ENCODE data around the gene ZNF391.

Gene ZNF391

DNA sequence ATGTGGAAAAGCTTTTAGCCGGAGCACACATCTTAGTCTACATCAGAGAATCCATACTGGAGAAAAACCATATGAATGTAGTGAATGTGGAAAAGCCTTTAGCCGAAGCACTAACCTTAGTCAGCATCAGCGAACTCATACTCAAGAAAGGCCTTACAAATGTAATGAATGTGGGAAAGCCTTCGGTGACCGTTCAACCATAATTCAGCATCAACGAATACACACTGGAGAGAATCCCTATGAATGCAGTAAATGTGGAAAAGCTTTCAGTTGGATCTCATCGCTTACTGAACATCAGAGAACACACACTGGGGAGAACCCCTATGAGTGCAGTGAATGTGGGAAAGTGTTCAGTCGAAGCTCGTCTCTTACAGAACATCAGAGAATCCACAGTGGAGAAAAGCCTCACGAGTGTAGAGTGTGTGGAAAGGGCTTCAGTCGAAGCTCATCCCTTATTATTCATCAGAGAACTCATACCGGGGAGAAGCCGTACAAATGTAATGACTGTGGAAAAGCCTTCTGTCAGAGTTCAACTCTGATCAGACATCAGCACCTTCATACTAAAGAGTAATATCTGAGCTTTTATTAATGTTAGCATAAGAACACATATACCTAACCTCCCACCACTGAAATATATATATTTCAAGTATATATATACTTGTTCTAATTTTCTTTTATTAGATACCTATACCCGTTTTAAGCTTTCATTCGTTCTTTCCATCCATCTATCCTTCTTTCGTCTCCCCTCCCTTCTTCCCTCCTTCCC lies 12.5 kb downstream of the ZNF391 start:
- no peak overlapping the region for H3K4me3 ChIP-seq (ENCODE audit: low read depth, low read length)
- DNase-seq (ENCODE audit: low read depth): no peak
- TF ChIP-seq CTCF (IDR thresholded peaks at IDR 0.05; ENCODE audit: control insufficient read depth, extremely low read depth, insufficient read depth): no peak

DNA sequence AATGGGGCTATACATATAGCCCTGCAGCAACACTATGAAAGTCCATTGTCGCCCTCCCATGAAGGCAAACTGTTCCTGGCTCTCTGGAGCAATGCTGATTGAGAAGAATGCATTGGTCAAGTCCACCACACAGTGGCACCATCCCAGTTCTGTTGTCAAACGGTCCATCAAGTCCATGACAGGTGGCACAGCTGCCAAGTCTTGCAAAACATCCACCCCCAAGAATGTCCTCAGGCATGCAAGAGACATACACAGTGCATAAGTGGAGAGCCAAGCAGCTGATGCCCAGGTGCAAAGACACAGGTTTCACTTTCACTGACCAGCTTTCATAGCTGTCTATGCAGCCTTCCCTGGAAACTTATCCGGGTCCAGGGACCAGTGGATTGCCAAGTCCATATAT lies 17.5 kb downstream of the ZNF391 start:
- H3K4me3 ChIP-seq (ENCODE audit: low read depth, low read length): no peak overlapping the region
- no peak for DNase-seq (ENCODE audit: low read depth)
- no peak for TF ChIP-seq CTCF (IDR thresholded peaks at IDR 0.05; ENCODE audit: control insufficient read depth, extremely low read depth, insufficient read depth)

GRCh38 chr6:27407153-27407814 lies 18.7 kb downstream of the ZNF391 start:
- DNase-seq (ENCODE audit: low read depth): no peak
- H3K4me3 ChIP-seq (ENCODE audit: low read depth, low read length): no peak overlapping the region
- no peak for TF ChIP-seq CTCF (IDR thresholded peaks at IDR 0.05; ENCODE audit: control insufficient read depth, extremely low read depth, insufficient read depth)

DNA sequence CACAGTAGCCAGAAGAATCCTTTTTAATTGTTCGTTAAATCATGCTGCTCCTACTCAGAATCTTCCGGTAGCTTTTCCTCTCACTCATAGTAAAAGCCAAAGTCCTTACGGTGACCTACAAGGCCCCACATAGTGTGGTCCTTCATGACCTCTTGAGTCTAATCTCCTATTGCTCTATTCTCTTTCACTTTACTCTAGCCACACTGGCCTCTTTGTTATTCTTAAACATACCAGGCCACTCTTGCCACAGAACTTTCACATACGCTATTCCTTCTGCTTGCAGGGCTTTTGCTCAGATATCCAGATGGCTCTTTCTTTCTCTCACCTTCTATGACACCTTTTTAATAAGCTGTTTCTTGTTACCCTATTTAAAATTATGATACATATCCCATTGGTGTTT lies 25.7 kb downstream of the ZNF391 start:
- H3K4me3 ChIP-seq (ENCODE audit: low read depth, low read length): no peak overlapping the region
- TF ChIP-seq CTCF (IDR thresholded peaks at IDR 0.05; ENCODE audit: control insufficient read depth, extremely low read depth, insufficient read depth): no peak
- DNase-seq (ENCODE audit: low read depth): no peak

DNA sequence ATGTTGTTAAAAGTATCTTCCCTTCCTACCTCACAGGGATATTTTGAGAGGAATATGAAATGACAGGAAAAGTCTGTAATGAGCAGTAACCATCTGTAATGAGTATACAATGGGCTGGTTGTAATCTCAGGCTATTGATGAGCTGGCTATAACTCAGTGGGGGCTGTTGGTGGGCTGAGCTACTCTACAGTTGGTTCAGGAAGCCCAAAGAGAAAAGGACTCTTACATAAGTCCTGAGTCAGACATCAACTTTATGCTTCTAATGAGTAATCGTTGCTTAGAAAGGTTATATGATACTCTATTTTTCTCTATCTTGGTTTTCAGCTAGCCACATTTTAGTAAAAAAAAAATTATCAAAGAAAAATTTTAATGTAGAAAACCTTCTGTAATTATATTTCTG lies 26.4 kb downstream of the ZNF391 start:
- H3K4me3 ChIP-seq (ENCODE audit: low read depth, low read length): no peak overlapping the region
- TF ChIP-seq CTCF (IDR thresholded peaks at IDR 0.05; ENCODE audit: control insufficient read depth, extremely low read depth, insufficient read depth): no peak
- DNase-seq (ENCODE audit: low read depth): no peak

DNA sequence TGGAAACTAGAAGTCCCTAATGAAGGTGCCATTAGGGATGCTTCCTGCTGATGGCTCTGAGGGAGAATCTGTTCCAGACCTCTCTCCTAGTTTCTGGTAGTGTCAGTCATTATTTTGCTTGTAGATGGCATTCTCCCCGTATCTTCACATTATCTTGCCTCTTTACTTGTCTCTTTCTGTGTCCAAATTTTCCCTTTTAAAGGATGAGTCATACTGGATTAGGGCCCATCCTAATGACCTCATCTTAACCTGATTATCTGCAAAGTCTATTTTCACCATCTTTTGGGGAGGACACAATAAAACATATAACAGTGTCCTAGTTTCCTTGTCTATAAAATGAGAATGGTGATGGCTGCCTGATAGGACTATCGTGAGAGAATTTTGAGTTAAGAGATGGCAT lies 27.3 kb downstream of the ZNF391 start:
- DNase-seq (ENCODE audit: low read depth): no peak
- TF ChIP-seq CTCF (IDR thresholded peaks at IDR 0.05; ENCODE audit: control insufficient read depth, extremely low read depth, insufficient read depth): no peak
- H3K4me3 ChIP-seq (ENCODE audit: low read depth, low read length): no peak overlapping the region

All from LNCaP clone FGC (cell line).